GM21515 (cell line): ENCODE data around the gene CLEC18C.
"Not testable (repeated sequence)": the region's sequence is repeated elsewhere in the genome, so short reads cannot be mapped to it uniquely, and the experiment has no call there.

Experiments
- ATAC-seq: cut with Tn5 transposase; IDR thresholded peaks from one replicate; pipeline ENCODE4 v1.9.1; 2021; ENCODE audit not compliant: unreplicated experiment

The CLEC18C gene

GRCh38 chr16:70173212-70173837 lies at the start of gene CLEC18C:
Gene CLEC18C (plus strand): TSS chr16:70173787. CDS start chr16:70174279, 492 bp downstream.
- ATAC-seq = not testable (repeated sequence)

- not testable (repeated sequence) for ATAC-seq
These were observed 49.8 kb upstream of the CLEC18C start for GRCh38 chr16:70123822-70124221.

- ATAC-seq = not testable (repeated sequence)
These were observed 47.4 kb upstream of the CLEC18C start for GRCh38 chr16:70126226-70126625.

- not testable (repeated sequence) for ATAC-seq
These were observed 45.9 kb upstream of the CLEC18C start for GRCh38 chr16:70127706-70128105.

GRCh38 chr16:70128844-70129243 lies 44.7 kb upstream of the CLEC18C start:
- not testable (repeated sequence) for ATAC-seq

GRCh38 chr16:70135796-70136195 lies 37.8 kb upstream of the CLEC18C start:
- ATAC-seq = not testable (repeated sequence)

GRCh38 chr16:70136595-70136994 lies 37.0 kb upstream of the CLEC18C start:
- ATAC-seq = not testable (repeated sequence)

- ATAC-seq = not testable (repeated sequence)
These were observed 30.8 kb upstream of the CLEC18C start for GRCh38 chr16:70142739-70143138.

- not testable (repeated sequence) for ATAC-seq
These were observed 30.2 kb upstream of the CLEC18C start for GRCh38 chr16:70143231-70143895.

- not testable (repeated sequence) for ATAC-seq
These were observed 25.7 kb upstream of the CLEC18C start for GRCh38 chr16:70147853-70148252.

GRCh38 chr16:70148453-70148852 lies 25.1 kb upstream of the CLEC18C start:
- ATAC-seq = not testable (repeated sequence)

GRCh38 chr16:70149296-70149695 lies 24.3 kb upstream of the CLEC18C start:
- not testable (repeated sequence) for ATAC-seq

GRCh38 chr16:70151391-70151790 lies 22.2 kb upstream of the CLEC18C start:
- no peak for ATAC-seq

- ATAC-seq = no peak
These were observed 21.6 kb upstream of the CLEC18C start for GRCh38 chr16:70151941-70152509.

- ATAC-seq = no peak
These were observed 20.8 kb upstream of the CLEC18C start for GRCh38 chr16:70152578-70153302.

- not testable (repeated sequence) for ATAC-seq
These were observed 18.9 kb upstream of the CLEC18C start for GRCh38 chr16:70154736-70155135.

- no peak for ATAC-seq
These were observed 17.2 kb upstream of the CLEC18C start for GRCh38 chr16:70156207-70156978.

GRCh38 chr16:70157105-70157476 lies 16.5 kb upstream of the CLEC18C start:
- no peak for ATAC-seq

GRCh38 chr16:70157477-70158260 lies 15.9 kb upstream of the CLEC18C start:
- no peak for ATAC-seq
